ENCODE data around the gene CCR4.
"Not testable (repeated sequence)": the region's sequence is repeated elsewhere in the genome, so short reads cannot be mapped to it uniquely, and the experiment has no call there.

Gene CCR4

GRCh38 chr3:32937331-32937730 lies 14.1 kb upstream of the CCR4 start:
- H2BK5ac ChIP-seq (ENCODE audit: low read length) = no peak overlapping the region
- no peak overlapping the region for H2BK120ac ChIP-seq (ENCODE audit: low read depth, low read length)
- H3K27me3 ChIP-seq (ENCODE audit: insufficient read depth, low read length, poor library complexity) = no peaks in the 10 kb centered on the region
- no peak overlapping the region for H3K4me3 ChIP-seq (ENCODE audit: low read length)
- no CpG with 5 or more reads among the region's 2 CpGs for WGBS (ENCODE audit: extremely low coverage, insufficient coverage, low lambda C conversion rate)
- H3K4me2 ChIP-seq (ENCODE audit: low read length) = no peak overlapping the region
- no peak overlapping the region for H3K23ac ChIP-seq (ENCODE audit: low read length)
- no peak overlapping the region for H3K27ac ChIP-seq (ENCODE audit: low read depth, low read length)
- no peak overlapping the region for H3K18ac ChIP-seq (ENCODE audit: low read length)
- no peak overlapping the region for H3K9ac ChIP-seq (ENCODE audit: low read length)
- H3K36me3 ChIP-seq (ENCODE audit: control insufficient read depth, insufficient read depth, low read length) = no peaks in the 10 kb centered on the region
- no peak overlapping the region for H3K56ac ChIP-seq (ENCODE audit: low read length)
- H3K79me2 ChIP-seq (ENCODE audit: control insufficient read depth, insufficient read depth, low read length) = no peaks in the 10 kb centered on the region
- DNase-seq = no peak
- H4K8ac ChIP-seq (ENCODE audit: low read depth, low read length) = no peak overlapping the region
- H2BK15ac ChIP-seq (replicated peaks; ENCODE audit: low read depth) = no peak overlapping the region
- H2AK5ac ChIP-seq (ENCODE audit: low read length) = no peak overlapping the region
- H3K79me1 ChIP-seq (ENCODE audit: low read length) = no peaks in the 10 kb centered on the region
- no peak overlapping the region for H3K4ac ChIP-seq (ENCODE audit: low read depth, low read length)
- H3K4me1 ChIP-seq (ENCODE audit: control insufficient read depth, low read depth, low read length) = no peaks in the 10 kb centered on the region
- no peak overlapping the region for H4K5ac ChIP-seq (ENCODE audit: low read length)

- H3K4ac ChIP-seq (ENCODE audit: low read depth, low read length); H3K27me3 ChIP-seq (ENCODE audit: insufficient read depth, low read length, poor library complexity); H4K5ac ChIP-seq (ENCODE audit: low read length); H2BK15ac ChIP-seq (replicated peaks; ENCODE audit: low read depth); H2BK5ac ChIP-seq (ENCODE audit: low read length); H3K79me2 ChIP-seq (ENCODE audit: control insufficient read depth, insufficient read depth, low read length); H2AK5ac ChIP-seq (ENCODE audit: low read length); H3K4me1 ChIP-seq (ENCODE audit: control insufficient read depth, low read depth, low read length); H3K79me1 ChIP-seq (ENCODE audit: low read length); H3K18ac ChIP-seq (ENCODE audit: low read length); H3K9ac ChIP-seq (ENCODE audit: low read length); H3K4me2 ChIP-seq (ENCODE audit: low read length); H3K23ac ChIP-seq (ENCODE audit: low read length); H3K4me3 ChIP-seq (ENCODE audit: low read length); H2BK120ac ChIP-seq (ENCODE audit: low read depth, low read length); DNase-seq; H4K8ac ChIP-seq (ENCODE audit: low read depth, low read length); H3K56ac ChIP-seq (ENCODE audit: low read length); H3K27ac ChIP-seq (ENCODE audit: low read depth, low read length); H3K36me3 ChIP-seq (ENCODE audit: control insufficient read depth, insufficient read depth, low read length): not testable (repeated sequence)
- no CpG with 5 or more reads among the region's 40 CpGs for WGBS (ENCODE audit: extremely low coverage, insufficient coverage, low lambda C conversion rate)
Observed at GRCh38 chr3:32939531-32940284, 11.7 kb upstream of the CCR4 start.

- no peak overlapping the region for H3K4me2 ChIP-seq (ENCODE audit: low read length)
- H3K27ac ChIP-seq (ENCODE audit: low read depth, low read length) = no peak overlapping the region
- no peaks in the 10 kb centered on the region for H3K79me2 ChIP-seq (ENCODE audit: control insufficient read depth, insufficient read depth, low read length)
- H3K36me3 ChIP-seq (ENCODE audit: control insufficient read depth, insufficient read depth, low read length) = no peaks in the 10 kb centered on the region
- H2BK15ac ChIP-seq (replicated peaks; ENCODE audit: low read depth) = no peak overlapping the region
- no peak overlapping the region for H3K4ac ChIP-seq (ENCODE audit: low read depth, low read length)
- H3K27me3 ChIP-seq (ENCODE audit: insufficient read depth, low read length, poor library complexity) = no peaks in the 10 kb centered on the region
- H3K9ac ChIP-seq (ENCODE audit: low read length) = no peak overlapping the region
- H2BK5ac ChIP-seq (ENCODE audit: low read length) = no peak overlapping the region
- H2BK120ac ChIP-seq (ENCODE audit: low read depth, low read length) = no peak overlapping the region
- no peaks in the 10 kb centered on the region for H3K79me1 ChIP-seq (ENCODE audit: low read length)
- no peaks in the 10 kb centered on the region for H3K4me1 ChIP-seq (ENCODE audit: control insufficient read depth, low read depth, low read length)
- no peak overlapping the region for H4K8ac ChIP-seq (ENCODE audit: low read depth, low read length)
- H3K56ac ChIP-seq (ENCODE audit: low read length) = no peak overlapping the region
- no peak overlapping the region for H3K4me3 ChIP-seq (ENCODE audit: low read length)
- H3K23ac ChIP-seq (ENCODE audit: low read length) = no peak overlapping the region
- H2AK5ac ChIP-seq (ENCODE audit: low read length) = no peak overlapping the region
- no peak overlapping the region for H3K18ac ChIP-seq (ENCODE audit: low read length)
- DNase-seq = no peak
- no CpG with 5 or more reads among the region's 16 CpGs for WGBS (ENCODE audit: extremely low coverage, insufficient coverage, low lambda C conversion rate)
- no peak overlapping the region for H4K5ac ChIP-seq (ENCODE audit: low read length)
Observed at GRCh38 chr3:32940726-32941125, 10.7 kb upstream of the CCR4 start.

- Histone ChIP-seq H3K9ac (ENCODE audit: low read length) (no peak overlapping the region), H3K4me3 (ENCODE audit: low read length) (no peak overlapping the region), H3K4me1 (ENCODE audit: control insufficient read depth, low read depth, low read length) (no peaks in the 10 kb centered on the region), H3K36me3 (ENCODE audit: control insufficient read depth, insufficient read depth, low read length) (no peaks in the 10 kb centered on the region), H3K4ac (ENCODE audit: low read depth, low read length) (no peak overlapping the region), H3K27me3 (ENCODE audit: insufficient read depth, low read length, poor library complexity) (no peaks in the 10 kb centered on the region), H3K23ac (ENCODE audit: low read length) (no peak overlapping the region), H2AK5ac (ENCODE audit: low read length) (no peak overlapping the region), H3K79me1 (ENCODE audit: low read length) (no peaks in the 10 kb centered on the region), H3K56ac (ENCODE audit: low read length) (no peak overlapping the region), H2BK5ac (ENCODE audit: low read length) (no peak overlapping the region), H3K18ac (ENCODE audit: low read length) (no peak overlapping the region), H4K8ac (ENCODE audit: low read depth, low read length) (no peak overlapping the region), H2BK15ac (replicated peaks; ENCODE audit: low read depth) (no peak overlapping the region), H3K79me2 (ENCODE audit: control insufficient read depth, insufficient read depth, low read length) (no peaks in the 10 kb centered on the region), H2BK120ac (ENCODE audit: low read depth, low read length) (no peak overlapping the region), H4K5ac (ENCODE audit: low read length) (no peak overlapping the region), H3K4me2 (ENCODE audit: low read length) (no peak overlapping the region), H3K27ac (ENCODE audit: low read depth, low read length) (no peak overlapping the region)
- no peak for DNase-seq
- WGBS (ENCODE audit: extremely low coverage, insufficient coverage, low lambda C conversion rate) = no CpG with 5 or more reads among the region's 3 CpGs
Observed at GRCh38 chr3:32945136-32945535, 6.3 kb upstream of the CCR4 start.

GRCh38 chr3:32945598-32945997 lies 5.8 kb upstream of the CCR4 start:
- not testable (repeated sequence) for H3K4me3 ChIP-seq (ENCODE audit: low read length); H2BK5ac ChIP-seq (ENCODE audit: low read length); H3K79me2 ChIP-seq (ENCODE audit: control insufficient read depth, insufficient read depth, low read length); H4K5ac ChIP-seq (ENCODE audit: low read length); H2AK5ac ChIP-seq (ENCODE audit: low read length); H3K23ac ChIP-seq (ENCODE audit: low read length); H3K36me3 ChIP-seq (ENCODE audit: control insufficient read depth, insufficient read depth, low read length); H3K4me2 ChIP-seq (ENCODE audit: low read length); H3K27ac ChIP-seq (ENCODE audit: low read depth, low read length); H2BK120ac ChIP-seq (ENCODE audit: low read depth, low read length); H3K18ac ChIP-seq (ENCODE audit: low read length); H4K8ac ChIP-seq (ENCODE audit: low read depth, low read length); H3K27me3 ChIP-seq (ENCODE audit: insufficient read depth, low read length, poor library complexity); H3K9ac ChIP-seq (ENCODE audit: low read length); H3K4me1 ChIP-seq (ENCODE audit: control insufficient read depth, low read depth, low read length); DNase-seq; H3K4ac ChIP-seq (ENCODE audit: low read depth, low read length); H3K56ac ChIP-seq (ENCODE audit: low read length); H3K79me1 ChIP-seq (ENCODE audit: low read length); H2BK15ac ChIP-seq (replicated peaks; ENCODE audit: low read depth)
- no CpG with 5 or more reads among the region's 12 CpGs for WGBS (ENCODE audit: extremely low coverage, insufficient coverage, low lambda C conversion rate)
